GM23338 (cell line): ENCODE measurements around the gene SMG6. TPM values are rescaled to one million over a fixed set of nuclear protein-coding genes. Genes with fewer than 3 reads are reported as not detected.

Experiments used
- ATAC-seq: fragments of 200-7000 bp; cut with Tn5 transposase; 3 replicates; pipeline ENCODE4 v1.9.1; 2020
- DNase-seq: peaks from one replicate; pipeline ENCODE4 v3.0.0-alpha.2; 2015; ENCODE audit warnings: low spot score
- H2AFZ ChIP-seq: fragments of 200-600 bp; sonication (generic); 2 replicates; pipeline ENCODE4 v1.8.0; 2016; ENCODE audit warnings: antibody characterized with exemption, mild to moderate bottlenecking, moderate library complexity
- H3F3A ChIP-seq: fragments of 200-600 bp; sonication (generic); replicated peaks from 2 replicates; pipeline ENCODE4 v1.8.0; 2017; ENCODE audit warnings: antibody characterized with exemption, mixed run types, low read depth
- H3K27ac ChIP-seq: fragments of 200-600 bp; sonication (generic); 2 replicates; pipeline ENCODE4 v1.6.1; 2016; ENCODE audit warnings: low read depth
- H3K27me3 ChIP-seq: fragments of 200-600 bp; sonication (generic); 2 replicates; pipeline ENCODE4 v1.8.0; 2016; ENCODE audit warnings: mild to moderate bottlenecking, mixed run types, moderate library complexity; ENCODE audit not compliant: insufficient read depth
- H3K36me3 ChIP-seq: fragments of 200-600 bp; sonication (generic); 2 replicates; pipeline ENCODE4 v1.8.0; 2016; ENCODE audit warnings: mild to moderate bottlenecking; ENCODE audit not compliant: insufficient read depth
- H3K4me1 ChIP-seq: fragments of 200-600 bp; sonication (generic); 2 replicates; pipeline ENCODE4 v1.8.0; 2016; ENCODE audit warnings: mild to moderate bottlenecking, moderate library complexity; ENCODE audit not compliant: insufficient read depth
- H3K4me2 ChIP-seq: fragments of 200-600 bp; sonication (generic); 2 replicates; pipeline ENCODE4 v1.7.1; 2017; ENCODE audit warnings: mixed run types
- H3K4me3 ChIP-seq: fragments of 200-600 bp; sonication (generic); 2 replicates; pipeline ENCODE4 v1.6.1; 2016; ENCODE audit warnings: mixed run types
- H3K79me2 ChIP-seq: fragments of 200-600 bp; sonication (generic); replicated peaks from 2 replicates; pipeline ENCODE4 v1.8.0; 2017; ENCODE audit warnings: mild to moderate bottlenecking; ENCODE audit not compliant: insufficient read depth
- H3K9me2 ChIP-seq: fragments of 200-600 bp; sonication (generic); 2 replicates; pipeline ENCODE4 v1.8.0; 2017; ENCODE audit not compliant: insufficient read depth
- H4K20me1 ChIP-seq: fragments of 200-600 bp; sonication (generic); replicated peaks from 2 replicates; pipeline ENCODE4 v1.8.0; 2017; ENCODE audit warnings: mild to moderate bottlenecking; ENCODE audit not compliant: insufficient read depth
- H3K27ac Mint-ChIP-seq: 2 replicates; pipeline ENCODE4 v1.8.0; 2020; ENCODE audit warnings: inconsistent platforms, mild to moderate bottlenecking, moderate library complexity, mixed read lengths
- H3K27me3 Mint-ChIP-seq: 3 replicates; pipeline ENCODE4 v1.8.0; 2022; ENCODE audit warnings: low read depth, mild to moderate bottlenecking, moderate library complexity, mixed read lengths, inconsistent platforms; ENCODE audit not compliant: insufficient read depth, poor library complexity
- H3K36me3 Mint-ChIP-seq: 3 replicates; pipeline ENCODE4 v1.8.0; 2021; ENCODE audit warnings: low read depth, mild to moderate bottlenecking, inconsistent platforms, moderate library complexity, mixed read lengths
- H3K4me1 Mint-ChIP-seq: 3 replicates; pipeline ENCODE4 v1.8.0; 2020; ENCODE audit warnings: mild to moderate bottlenecking, inconsistent platforms, mixed read lengths
- H3K4me3 Mint-ChIP-seq: 3 replicates; pipeline ENCODE4 v1.8.0; 2021; ENCODE audit warnings: moderate library complexity, mild to moderate bottlenecking, inconsistent platforms, mixed read lengths
- H3K9me3 Mint-ChIP-seq: 3 replicates; pipeline ENCODE4 v1.8.0; 2020; ENCODE audit warnings: moderate library complexity, mild to moderate bottlenecking, inconsistent platforms, mixed read lengths
- CREB1 ChIP-seq: fragments of 250-450 bp; sonication (Bioruptor Pico); IDR thresholded peaks from 2 replicates; pipeline ENCODE4 v1.5.0; 2020; ENCODE audit warnings: low read depth, mild to moderate bottlenecking, moderate library complexity
- EZH2 ChIP-seq: fragments of 200-600 bp; sonication (generic); IDR thresholded peaks from one replicate; pipeline ENCODE4 v1.8.0; 2017; ENCODE audit warnings: antibody characterized with exemption, mild to moderate bottlenecking, low read depth; ENCODE audit not compliant: unreplicated experiment
- JUNB ChIP-seq: IDR thresholded peaks from one replicate; pipeline ENCODE4 v1.6.1; 2016; ENCODE audit warnings: antibody characterized with exemption; ENCODE audit not compliant: unreplicated experiment
- NANOG ChIP-seq: IDR thresholded peaks from 2 replicates; pipeline ENCODE4 v1.6.1; 2016; ENCODE audit warnings: antibody characterized with exemption, borderline replicate concordance
- STAT1 ChIP-seq: IDR thresholded peaks from one replicate; pipeline ENCODE4 v1.6.1; 2016; ENCODE audit warnings: antibody characterized with exemption; ENCODE audit not compliant: unreplicated experiment
- ZNF331 ChIP-seq: fragments of 250-450 bp; sonication (Bioruptor Pico); IDR thresholded peaks from 2 replicates; pipeline ENCODE4 v1.5.0; 2020; ENCODE audit warnings: low read depth, mild to moderate bottlenecking, moderate library complexity
- polyA plus RNA-seq: library from polyadenylated mRNA; unstranded; fragments of >200 nt; fragmentation: Nextera tagmentation; extraction: Ambion mirVana; gene quantifications from 2 replicates; pipeline ENCODE4 v1.2.1, GENCODE V29; 2016
- total RNA-seq: library from RNA; depleted of rRNA; stranded (reverse); fragments of >200 nt; shearing (Covaris generic); gene quantifications from 2 replicates; pipeline ENCODE4 v1.2.3, GENCODE V29; 2014
- TF ChIP-seq, protein P1 (sequence below), 2 experiments: fragments of 200-600 bp in 1 of 2; sonication (generic) in 1 of 2; conservative IDR thresholded peaks; 2 replicates each; pipeline versions ENCODE4 v1.5.1 to v1.6.1; 2016 to 2017; ENCODE audit warnings: antibody characterized with exemption in 2 of 2, low read depth in 2 of 2, mild to moderate bottlenecking in 2 of 2, moderate library complexity in 1 of 2
- TF ChIP-seq, protein P2 (sequence below): IDR thresholded peaks from 2 replicates; pipeline ENCODE4 v1.6.1; 2016; ENCODE audit warnings: antibody characterized with exemption
- TF ChIP-seq, protein P3 (sequence below): IDR thresholded peaks from one replicate; pipeline ENCODE4 v1.6.1; 2018; ENCODE audit warnings: antibody characterized with exemption; ENCODE audit not compliant: unreplicated experiment

Gene SMG6
- total and polyA plus RNA-seq, 2 experiments from 2014 or later: 10.4 to 43.1 TPM

DNA sequence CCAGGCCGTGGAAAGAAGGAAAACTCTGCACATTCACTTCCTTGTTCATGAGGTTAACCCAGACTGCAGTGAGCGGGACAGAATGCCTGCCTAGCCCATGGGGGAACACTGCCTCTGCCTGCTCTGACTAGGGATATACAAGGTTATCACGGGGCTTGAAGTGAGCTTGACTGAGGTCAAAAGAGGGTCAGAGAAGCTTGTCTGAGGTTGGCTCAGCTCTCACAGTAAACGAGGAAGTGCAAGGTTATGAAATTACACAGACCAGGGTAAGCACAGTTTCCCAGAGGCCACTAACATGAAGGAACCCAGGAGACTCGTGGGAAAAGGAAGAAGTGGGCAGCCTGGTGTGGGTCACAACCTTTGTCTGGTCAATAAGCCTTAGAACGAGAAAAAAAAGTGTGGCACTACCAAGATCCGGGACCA, 220.0 kb downstream of the SMG6 start:
- Histone ChIP-seq H3K4me2 (no peak overlapping the region), H3K36me3 (no peaks in the 10 kb centered on the region), H3K27me3 (no peaks in the 10 kb centered on the region), H3K27ac (no peak overlapping the region), H2AFZ (no peak overlapping the region), H4K20me1 (no peaks in the 10 kb centered on the region), H3K9me2 (no peaks in the 10 kb centered on the region), H3K79me2 (no peaks in the 10 kb centered on the region), H3F3A (no peaks in the 10 kb centered on the region), H3K4me1 (no peaks in the 10 kb centered on the region), H3K4me3 (no peak overlapping the region)
- no peak for DNase-seq
- ATAC-seq: no peak
- TF ChIP-seq JUNB: no peak
- TF ChIP-seq CREB1 (CRISPR knock-in tag): no peak
- TF ChIP-seq, protein P1, sequence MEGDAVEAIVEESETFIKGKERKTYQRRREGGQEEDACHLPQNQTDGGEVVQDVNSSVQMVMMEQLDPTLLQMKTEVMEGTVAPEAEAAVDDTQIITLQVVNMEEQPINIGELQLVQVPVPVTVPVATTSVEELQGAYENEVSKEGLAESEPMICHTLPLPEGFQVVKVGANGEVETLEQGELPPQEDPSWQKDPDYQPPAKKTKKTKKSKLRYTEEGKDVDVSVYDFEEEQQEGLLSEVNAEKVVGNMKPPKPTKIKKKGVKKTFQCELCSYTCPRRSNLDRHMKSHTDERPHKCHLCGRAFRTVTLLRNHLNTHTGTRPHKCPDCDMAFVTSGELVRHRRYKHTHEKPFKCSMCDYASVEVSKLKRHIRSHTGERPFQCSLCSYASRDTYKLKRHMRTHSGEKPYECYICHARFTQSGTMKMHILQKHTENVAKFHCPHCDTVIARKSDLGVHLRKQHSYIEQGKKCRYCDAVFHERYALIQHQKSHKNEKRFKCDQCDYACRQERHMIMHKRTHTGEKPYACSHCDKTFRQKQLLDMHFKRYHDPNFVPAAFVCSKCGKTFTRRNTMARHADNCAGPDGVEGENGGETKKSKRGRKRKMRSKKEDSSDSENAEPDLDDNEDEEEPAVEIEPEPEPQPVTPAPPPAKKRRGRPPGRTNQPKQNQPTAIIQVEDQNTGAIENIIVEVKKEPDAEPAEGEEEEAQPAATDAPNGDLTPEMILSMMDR (conservative IDR thresholded peaks at IDR 0.05; ENCODE audit: low read depth in 2 of 2): no peak
- TF ChIP-seq EZH2: no peak
- TF ChIP-seq NANOG: no peak
- TF ChIP-seq ZNF331: no peak
- TF ChIP-seq, protein P2, sequence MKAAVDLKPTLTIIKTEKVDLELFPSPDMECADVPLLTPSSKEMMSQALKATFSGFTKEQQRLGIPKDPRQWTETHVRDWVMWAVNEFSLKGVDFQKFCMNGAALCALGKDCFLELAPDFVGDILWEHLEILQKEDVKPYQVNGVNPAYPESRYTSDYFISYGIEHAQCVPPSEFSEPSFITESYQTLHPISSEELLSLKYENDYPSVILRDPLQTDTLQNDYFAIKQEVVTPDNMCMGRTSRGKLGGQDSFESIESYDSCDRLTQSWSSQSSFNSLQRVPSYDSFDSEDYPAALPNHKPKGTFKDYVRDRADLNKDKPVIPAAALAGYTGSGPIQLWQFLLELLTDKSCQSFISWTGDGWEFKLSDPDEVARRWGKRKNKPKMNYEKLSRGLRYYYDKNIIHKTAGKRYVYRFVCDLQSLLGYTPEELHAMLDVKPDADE: no peak
- TF ChIP-seq, protein P3, sequence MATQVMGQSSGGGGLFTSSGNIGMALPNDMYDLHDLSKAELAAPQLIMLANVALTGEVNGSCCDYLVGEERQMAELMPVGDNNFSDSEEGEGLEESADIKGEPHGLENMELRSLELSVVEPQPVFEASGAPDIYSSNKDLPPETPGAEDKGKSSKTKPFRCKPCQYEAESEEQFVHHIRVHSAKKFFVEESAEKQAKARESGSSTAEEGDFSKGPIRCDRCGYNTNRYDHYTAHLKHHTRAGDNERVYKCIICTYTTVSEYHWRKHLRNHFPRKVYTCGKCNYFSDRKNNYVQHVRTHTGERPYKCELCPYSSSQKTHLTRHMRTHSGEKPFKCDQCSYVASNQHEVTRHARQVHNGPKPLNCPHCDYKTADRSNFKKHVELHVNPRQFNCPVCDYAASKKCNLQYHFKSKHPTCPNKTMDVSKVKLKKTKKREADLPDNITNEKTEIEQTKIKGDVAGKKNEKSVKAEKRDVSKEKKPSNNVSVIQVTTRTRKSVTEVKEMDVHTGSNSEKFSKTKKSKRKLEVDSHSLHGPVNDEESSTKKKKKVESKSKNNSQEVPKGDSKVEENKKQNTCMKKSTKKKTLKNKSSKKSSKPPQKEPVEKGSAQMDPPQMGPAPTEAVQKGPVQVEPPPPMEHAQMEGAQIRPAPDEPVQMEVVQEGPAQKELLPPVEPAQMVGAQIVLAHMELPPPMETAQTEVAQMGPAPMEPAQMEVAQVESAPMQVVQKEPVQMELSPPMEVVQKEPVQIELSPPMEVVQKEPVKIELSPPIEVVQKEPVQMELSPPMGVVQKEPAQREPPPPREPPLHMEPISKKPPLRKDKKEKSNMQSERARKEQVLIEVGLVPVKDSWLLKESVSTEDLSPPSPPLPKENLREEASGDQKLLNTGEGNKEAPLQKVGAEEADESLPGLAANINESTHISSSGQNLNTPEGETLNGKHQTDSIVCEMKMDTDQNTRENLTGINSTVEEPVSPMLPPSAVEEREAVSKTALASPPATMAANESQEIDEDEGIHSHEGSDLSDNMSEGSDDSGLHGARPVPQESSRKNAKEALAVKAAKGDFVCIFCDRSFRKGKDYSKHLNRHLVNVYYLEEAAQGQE: no peak
- no peak for TF ChIP-seq STAT1
- Mint-ChIP-seq H3K9me3 (no peaks in the 10 kb centered on the region), H3K4me1 (peaks cover 11% of the 10 kb centered on the region), H3K27me3 (peaks cover 8% of the 10 kb centered on the region), H3K27ac (no peak overlapping the region), H3K36me3 (peaks cover 7% of the 10 kb centered on the region), H3K4me3 (no peak overlapping the region)
